ENCODE data around the gene CABP2.

DNA sequence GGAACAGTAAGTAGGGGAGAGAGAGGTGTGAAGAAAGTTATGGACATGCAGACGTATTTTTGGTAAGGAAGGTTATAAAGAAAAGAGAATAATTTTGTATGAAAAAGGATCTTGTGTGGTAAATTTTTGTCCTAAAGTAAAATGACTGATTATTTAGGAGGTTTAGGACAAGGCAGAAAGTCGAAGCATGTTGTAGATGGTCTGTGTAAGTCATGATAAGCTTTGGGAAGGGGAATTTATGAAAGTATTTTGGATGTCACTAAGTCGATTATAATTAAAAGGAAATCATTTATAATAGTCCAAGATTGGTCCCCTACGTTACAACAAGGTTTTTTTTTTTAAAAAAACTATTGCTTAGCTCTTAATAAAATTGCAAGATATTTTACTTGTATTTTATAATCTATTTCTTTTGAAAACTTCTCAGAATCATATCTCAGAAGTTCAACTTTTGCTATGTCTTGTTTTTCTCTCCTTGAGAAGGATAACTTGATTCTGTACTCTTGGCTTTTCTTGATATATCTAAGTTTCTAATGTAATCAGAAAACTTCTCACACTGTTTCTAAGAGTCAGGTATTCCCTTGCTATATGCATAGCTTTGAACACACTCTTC, 10.9 kb upstream of the CABP2 start:
- TF ChIP-seq, protein P1, sequence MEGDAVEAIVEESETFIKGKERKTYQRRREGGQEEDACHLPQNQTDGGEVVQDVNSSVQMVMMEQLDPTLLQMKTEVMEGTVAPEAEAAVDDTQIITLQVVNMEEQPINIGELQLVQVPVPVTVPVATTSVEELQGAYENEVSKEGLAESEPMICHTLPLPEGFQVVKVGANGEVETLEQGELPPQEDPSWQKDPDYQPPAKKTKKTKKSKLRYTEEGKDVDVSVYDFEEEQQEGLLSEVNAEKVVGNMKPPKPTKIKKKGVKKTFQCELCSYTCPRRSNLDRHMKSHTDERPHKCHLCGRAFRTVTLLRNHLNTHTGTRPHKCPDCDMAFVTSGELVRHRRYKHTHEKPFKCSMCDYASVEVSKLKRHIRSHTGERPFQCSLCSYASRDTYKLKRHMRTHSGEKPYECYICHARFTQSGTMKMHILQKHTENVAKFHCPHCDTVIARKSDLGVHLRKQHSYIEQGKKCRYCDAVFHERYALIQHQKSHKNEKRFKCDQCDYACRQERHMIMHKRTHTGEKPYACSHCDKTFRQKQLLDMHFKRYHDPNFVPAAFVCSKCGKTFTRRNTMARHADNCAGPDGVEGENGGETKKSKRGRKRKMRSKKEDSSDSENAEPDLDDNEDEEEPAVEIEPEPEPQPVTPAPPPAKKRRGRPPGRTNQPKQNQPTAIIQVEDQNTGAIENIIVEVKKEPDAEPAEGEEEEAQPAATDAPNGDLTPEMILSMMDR (IDR thresholded peaks at IDR 0.05), result no peak
- no peak for TF ChIP-seq POLR2A (IDR thresholded peaks at IDR 0.05)
- no peak for TF ChIP-seq EP300 (IDR thresholded peaks at IDR 0.05; ENCODE audit: low read depth)
- TF ChIP-seq POLR2AphosphoS5 (IDR thresholded peaks at IDR 0.05), result no peak

All from transverse colon (tissue), 4 donors.